ENCODE results near the gene ANKRD29. TPM values are rescaled to one million over a fixed set of nuclear protein-coding genes. Genes with fewer than 3 reads are reported as not detected.
A peak's percentile ranks its signal among the peaks of the same experiment; 100 is the strongest.

ANKRD29 gene
- total and polyA plus RNA-seq, 2 experiments from 2014 or later: 6.6 to 36.6 TPM

- H3K27me3 Mint-ChIP-seq (ENCODE audit: insufficient read depth, low read depth, poor library complexity): peaks cover 8% of the 10 kb centered on the region
Observed at GRCh38 chr18:23652232-23652631, 10.5 kb downstream of the ANKRD29 start.

GRCh38 chr18:23650968-23651927 is 11.5 kb downstream of the ANKRD29 start:
- no peaks in the 10 kb centered on the region for H3K36me3 Mint-ChIP-seq (ENCODE audit: low read depth)
- peaks cover 10% of the 10 kb centered on the region for H3K27me3 Mint-ChIP-seq (ENCODE audit: insufficient read depth, low read depth, poor library complexity)
- Histone ChIP-seq H3K27me3 (ENCODE audit: insufficient read depth) (no peaks in the 10 kb centered on the region), H3K4me3 (no peak overlapping the region), H3K9me2 (ENCODE audit: insufficient read depth) (no peaks in the 10 kb centered on the region), H3K36me3 (ENCODE audit: insufficient read depth) (no peaks in the 10 kb centered on the region), H3K27ac (ENCODE audit: low read depth) (0 out of 2 replicates have a peak overlapping the region, but pooled peaks have one; percentile 6), H3K4me1 (ENCODE audit: insufficient read depth) (no peaks in the 10 kb centered on the region), H3K4me2 (no peak overlapping the region), H4K20me1 (replicated peaks; ENCODE audit: insufficient read depth) (no peaks in the 10 kb centered on the region), H3K79me2 (replicated peaks; ENCODE audit: insufficient read depth) (no peaks in the 10 kb centered on the region), H3F3A (replicated peaks; ENCODE audit: low read depth) (no peaks in the 10 kb centered on the region), H2AFZ (no peak overlapping the region)
- DNase-seq (ENCODE audit: low spot score) (no peak), ATAC-seq (no peak)
- H3K4me1 Mint-ChIP-seq: peaks cover 15% of the 10 kb centered on the region; the same call in 2 of the 3 replicates
- H3K27ac Mint-ChIP-seq: no peak overlapping the region; the same call in 1 of the 2 replicates
- H3K4me3 Mint-ChIP-seq: no peak overlapping the region
- H3K9me3 Mint-ChIP-seq: no peaks in the 10 kb centered on the region
- TF ChIP-seq EZH2 (IDR thresholded peaks at IDR 0.05; ENCODE audit: low read depth, unreplicated experiment): no peak
- TF ChIP-seq POLR2AphosphoS5 (IDR thresholded peaks at IDR 0.05; ENCODE audit: low read depth): no peak
- TF ChIP-seq ZNF114 (CRISPR knock-in tag; IDR thresholded peaks at IDR 0.05): no peak
- no peak for TF ChIP-seq JUNB (IDR thresholded peaks at IDR 0.05; ENCODE audit: unreplicated experiment)
- TF ChIP-seq CTCF (conservative IDR thresholded peaks at IDR 0.05; ENCODE audit: low read depth in 2 of 2): no peak
- TF ChIP-seq NANOG (IDR thresholded peaks at IDR 0.05; ENCODE audit: borderline replicate concordance): no peak
- no peak for TF ChIP-seq REST (IDR thresholded peaks at IDR 0.05; ENCODE audit: unreplicated experiment)
- TF ChIP-seq CREB1 (CRISPR knock-in tag; IDR thresholded peaks at IDR 0.05; ENCODE audit: low read depth): no peak
- no peak for TF ChIP-seq STAT1 (IDR thresholded peaks at IDR 0.05; ENCODE audit: unreplicated experiment)
- no peak for TF ChIP-seq EZH2phosphoT487 (IDR thresholded peaks at IDR 0.05; ENCODE audit: unreplicated experiment)
- TF ChIP-seq ZNF331 (CRISPR knock-in tag; IDR thresholded peaks at IDR 0.05; ENCODE audit: low read depth): no peak

More at GRCh38 chr18:23652232-23652631, 10.5 kb downstream of the ANKRD29 start:
- H3K27me3 ChIP-seq (ENCODE audit: insufficient read depth): no peaks in the 10 kb centered on the region
- TF ChIP-seq CTCF (conservative IDR thresholded peaks at IDR 0.05; ENCODE audit: low read depth in 2 of 2): 0 out of 4 replicates have a peak, but pooled peaks of 1 of the 2 experiments have one; percentile 3
- TF ChIP-seq STAT1 (IDR thresholded peaks at IDR 0.05; ENCODE audit: unreplicated experiment): no peak
- peak; percentile 63 for ATAC-seq
- no peaks in the 10 kb centered on the region for H3K4me1 ChIP-seq (ENCODE audit: insufficient read depth)
- no peak overlapping the region for H2AFZ ChIP-seq
- H3F3A ChIP-seq (replicated peaks; ENCODE audit: low read depth): no peaks in the 10 kb centered on the region
- no peaks in the 10 kb centered on the region for H3K9me2 ChIP-seq (ENCODE audit: insufficient read depth)
- peaks cover 15% of the 10 kb centered on the region for H3K4me1 Mint-ChIP-seq
- H3K27ac Mint-ChIP-seq: no peak overlapping the region
- no peaks in the 10 kb centered on the region for H3K9me3 Mint-ChIP-seq
- no peak for DNase-seq (ENCODE audit: low spot score)
- no peak overlapping the region for H3K4me3 ChIP-seq
- H3K4me2 ChIP-seq: no peak overlapping the region
- no peaks in the 10 kb centered on the region for H3K36me3 ChIP-seq (ENCODE audit: insufficient read depth)
- H3K27ac ChIP-seq (ENCODE audit: low read depth): no peak overlapping the region; the same call in 1 of the 2 replicates
- no peak overlapping the region for H3K4me3 Mint-ChIP-seq
- no peaks in the 10 kb centered on the region for H3K36me3 Mint-ChIP-seq (ENCODE audit: low read depth)
- no peaks in the 10 kb centered on the region for H4K20me1 ChIP-seq (replicated peaks; ENCODE audit: insufficient read depth)
- no peaks in the 10 kb centered on the region for H3K79me2 ChIP-seq (replicated peaks; ENCODE audit: insufficient read depth)
